RWPE2 (cell line): ENCODE results near the gene WEE1.

Source experiments
- ATAC-seq: fragments of 200-7000 bp; cut with Tn5 transposase; 3 replicates; pipeline ENCODE4 v1.9.1; 2021; ENCODE audit warnings: low read depth
- DNase-seq: peaks from one replicate; pipeline ENCODE4 v3.0.0-alpha.2; 2020; ENCODE audit warnings: low spot score
- H3K27ac ChIP-seq: fragments of 450-650 bp; 2 replicates; pipeline ENCODE4 v1.5.1; 2017; ENCODE audit warnings: mild to moderate bottlenecking; ENCODE audit not compliant: poor library complexity, severe bottlenecking
- H3K27me3 ChIP-seq: fragments of 250-450 bp; sonication (Bioruptor Pico); 2 replicates; pipeline ENCODE4 v1.5.1; 2021; ENCODE audit warnings: mild to moderate bottlenecking, moderate library complexity; ENCODE audit not compliant: insufficient read depth, poor library complexity, severe bottlenecking
- H3K36me3 ChIP-seq: fragments of 250-450 bp; sonication (Bioruptor Pico); 2 replicates; pipeline ENCODE4 v1.5.1; 2020; ENCODE audit warnings: low read depth, mild to moderate bottlenecking, moderate library complexity
- H3K4me1 ChIP-seq: fragments of 250-450 bp; sonication (Bioruptor Pico); 2 replicates; pipeline ENCODE4 v1.5.1; 2021; ENCODE audit warnings: mild to moderate bottlenecking, moderate library complexity; ENCODE audit not compliant: insufficient read depth, poor library complexity, severe bottlenecking
- H3K4me3 ChIP-seq: fragments of 250-450 bp; sonication (Bioruptor Pico); 2 replicates; pipeline ENCODE4 v1.5.1; 2021; ENCODE audit warnings: mild to moderate bottlenecking, moderate library complexity; ENCODE audit not compliant: severe bottlenecking
- H3K9me3 ChIP-seq: fragments of 250-450 bp; sonication (Bioruptor Pico); 2 replicates; pipeline ENCODE4 v1.5.1; 2021; ENCODE audit warnings: mild to moderate bottlenecking, moderate library complexity; ENCODE audit not compliant: severe bottlenecking
- TF ChIP-seq, protein P1 (sequence below): fragments of 450-650 bp; IDR thresholded peaks from one replicate; pipeline ENCODE4 v1.5.1; 2017; ENCODE audit warnings: mild to moderate bottlenecking, moderate library complexity; ENCODE audit not compliant: poor library complexity, severe bottlenecking

Gene WEE1

DNA sequence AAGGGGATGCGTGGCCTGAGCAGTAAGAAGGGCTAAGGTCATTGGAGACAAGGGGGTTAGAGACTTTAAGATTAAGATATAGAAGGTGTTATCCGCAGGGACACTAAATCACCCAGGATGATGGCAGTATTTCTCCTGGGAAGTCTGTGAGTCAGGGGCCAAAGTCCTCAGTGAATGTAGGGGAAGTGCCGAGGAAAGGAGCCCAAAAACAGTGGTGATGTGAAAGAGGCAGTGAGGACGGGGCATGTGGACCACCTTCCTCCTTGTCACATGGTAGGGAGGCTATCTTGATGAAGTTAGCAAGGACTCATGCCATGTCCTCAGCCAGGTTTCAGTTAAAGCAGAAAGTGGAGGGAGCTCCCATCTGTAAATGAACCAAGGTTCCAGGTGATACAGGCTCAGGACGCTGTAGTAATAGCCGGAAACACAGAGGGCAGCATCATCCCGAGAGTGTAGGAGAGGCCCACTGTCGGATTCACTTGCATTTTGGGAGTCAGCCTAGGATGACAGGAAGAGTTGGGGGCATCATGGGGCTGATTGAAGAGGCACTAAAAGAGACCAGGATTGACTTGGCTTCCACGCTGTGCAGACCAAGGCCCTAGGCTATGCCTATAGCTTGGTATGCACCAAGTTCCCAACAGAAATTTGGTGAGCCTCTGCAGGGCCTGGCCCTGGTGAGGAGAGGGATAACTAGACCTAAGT, 33.5 kb downstream of the WEE1 start:
- H3K4me1 ChIP-seq = no peaks in the 10 kb centered on the region
- H3K36me3 ChIP-seq = no peaks in the 10 kb centered on the region
- H3K27me3 ChIP-seq = no peaks in the 10 kb centered on the region
- no peak overlapping the region for H3K4me3 ChIP-seq
- TF ChIP-seq, protein P1, sequence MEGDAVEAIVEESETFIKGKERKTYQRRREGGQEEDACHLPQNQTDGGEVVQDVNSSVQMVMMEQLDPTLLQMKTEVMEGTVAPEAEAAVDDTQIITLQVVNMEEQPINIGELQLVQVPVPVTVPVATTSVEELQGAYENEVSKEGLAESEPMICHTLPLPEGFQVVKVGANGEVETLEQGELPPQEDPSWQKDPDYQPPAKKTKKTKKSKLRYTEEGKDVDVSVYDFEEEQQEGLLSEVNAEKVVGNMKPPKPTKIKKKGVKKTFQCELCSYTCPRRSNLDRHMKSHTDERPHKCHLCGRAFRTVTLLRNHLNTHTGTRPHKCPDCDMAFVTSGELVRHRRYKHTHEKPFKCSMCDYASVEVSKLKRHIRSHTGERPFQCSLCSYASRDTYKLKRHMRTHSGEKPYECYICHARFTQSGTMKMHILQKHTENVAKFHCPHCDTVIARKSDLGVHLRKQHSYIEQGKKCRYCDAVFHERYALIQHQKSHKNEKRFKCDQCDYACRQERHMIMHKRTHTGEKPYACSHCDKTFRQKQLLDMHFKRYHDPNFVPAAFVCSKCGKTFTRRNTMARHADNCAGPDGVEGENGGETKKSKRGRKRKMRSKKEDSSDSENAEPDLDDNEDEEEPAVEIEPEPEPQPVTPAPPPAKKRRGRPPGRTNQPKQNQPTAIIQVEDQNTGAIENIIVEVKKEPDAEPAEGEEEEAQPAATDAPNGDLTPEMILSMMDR = peak; percentile 18
- no peak overlapping the region for H3K27ac ChIP-seq
- ATAC-seq = peak; percentile 42; the same call in 1 of the 3 replicates
- no peak for DNase-seq
- H3K9me3 ChIP-seq = no peaks in the 10 kb centered on the region

DNA sequence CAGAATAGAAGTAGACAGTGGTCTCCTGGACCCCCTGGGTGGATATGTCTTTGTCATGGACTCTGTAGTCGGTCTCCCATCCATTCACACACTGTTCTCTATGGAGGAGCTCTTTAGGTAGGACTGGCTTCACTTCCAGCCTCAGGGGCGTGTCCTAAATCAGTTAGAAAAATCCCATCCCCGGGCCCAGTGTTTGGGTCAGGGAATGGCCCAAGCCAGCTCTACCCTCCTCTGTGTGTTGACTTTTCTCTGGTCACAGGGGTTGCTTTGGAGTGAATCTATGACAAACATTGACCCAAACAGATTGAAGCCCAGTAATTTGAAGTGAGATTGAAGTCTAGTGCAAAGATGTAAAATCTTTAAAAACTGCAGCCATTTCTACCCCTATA, 34.0 kb downstream of the WEE1 start:
- Histone ChIP-seq H3K4me3 (no peak overlapping the region), H3K9me3 (no peaks in the 10 kb centered on the region), H3K27me3 (no peaks in the 10 kb centered on the region), H3K27ac (no peak overlapping the region), H3K4me1 (peaks cover 2% of the 10 kb centered on the region), H3K36me3 (no peaks in the 10 kb centered on the region)
- DNase-seq (no peak), ATAC-seq (no peak)
- TF ChIP-seq, protein P1 = no peak

DNA sequence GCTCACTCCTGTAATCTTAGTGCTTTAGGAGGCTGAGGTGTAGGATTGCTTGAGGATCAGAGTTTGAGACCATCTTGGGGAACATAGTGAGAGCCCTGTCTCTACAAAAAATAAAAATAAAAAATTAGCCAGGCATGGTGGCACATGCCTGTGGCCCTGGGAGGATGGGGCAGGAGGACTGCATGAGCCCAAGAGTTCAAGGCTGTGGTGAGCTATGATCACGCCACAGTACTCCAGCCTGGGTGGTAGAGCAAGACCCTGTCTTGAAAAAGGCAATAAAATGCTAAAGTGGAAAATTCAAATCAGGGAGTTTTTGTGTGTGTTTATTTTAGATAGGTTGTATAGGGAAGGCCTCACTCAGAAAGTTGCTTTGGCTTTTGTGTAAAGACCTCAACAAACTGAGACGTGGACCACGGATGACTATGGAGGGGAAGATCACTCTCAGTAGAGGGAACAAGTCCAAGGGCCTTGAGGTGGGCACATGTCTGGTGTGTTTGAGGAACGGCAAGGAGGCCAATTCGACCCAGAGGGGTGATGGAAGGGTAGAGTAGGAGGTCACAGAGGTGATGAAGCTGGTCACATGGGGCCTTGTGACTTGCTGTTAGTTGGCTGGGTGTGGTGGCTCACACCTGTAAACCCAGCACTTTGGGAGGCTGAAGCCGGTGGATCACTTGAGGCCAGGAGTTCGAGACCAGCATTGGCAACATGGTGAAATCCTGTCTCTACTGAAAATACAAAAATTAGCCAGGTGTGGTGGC, 35.7 kb downstream of the WEE1 start:
- TF ChIP-seq, protein P1 = no peak
- no peak for DNase-seq
- no peaks in the 10 kb centered on the region for H3K36me3 ChIP-seq
- peaks cover 12% of the 10 kb centered on the region for H3K4me1 ChIP-seq
- H3K9me3 ChIP-seq = no peaks in the 10 kb centered on the region
- no peak overlapping the region for H3K4me3 ChIP-seq
- H3K27me3 ChIP-seq = no peaks in the 10 kb centered on the region
- no peak overlapping the region for H3K27ac ChIP-seq
- no peak for ATAC-seq

DNA sequence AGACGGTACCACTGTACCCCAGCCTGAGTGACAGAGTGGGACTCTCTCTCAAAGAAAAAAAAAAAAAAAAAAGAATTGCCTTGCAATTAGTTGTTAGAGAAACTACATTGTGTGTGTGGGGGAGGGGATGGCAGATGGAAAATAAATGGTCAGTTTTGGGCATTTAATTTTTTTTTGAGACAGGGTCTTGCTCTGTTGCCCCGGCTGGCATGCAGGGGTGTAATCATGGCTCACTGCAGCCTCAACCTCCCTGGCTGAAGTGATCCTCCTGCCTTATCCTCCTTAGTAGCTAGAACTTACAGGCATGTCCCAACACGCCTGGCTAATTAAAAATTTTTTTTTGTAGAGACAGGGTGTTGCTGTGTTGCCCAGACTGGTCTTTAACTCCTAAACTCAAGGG, 36.4 kb downstream of the WEE1 start:
- H3K4me1 ChIP-seq = peaks cover 12% of the 10 kb centered on the region
- H3K27ac ChIP-seq = no peak overlapping the region
- no peak overlapping the region for H3K4me3 ChIP-seq

More for the DNA sequence above, 36.4 kb downstream of the WEE1 start:
- Histone ChIP-seq H3K36me3 (no peaks in the 10 kb centered on the region), H3K9me3 (no peaks in the 10 kb centered on the region), H3K27me3 (no peaks in the 10 kb centered on the region)
- ATAC-seq = no peak
- DNase-seq = no peak
- TF ChIP-seq, protein P1 = no peak
